ENCODE data around the gene TSPYL4. TPM values are rescaled to one million over a fixed set of nuclear protein-coding genes. Genes with fewer than 3 reads are reported as not detected.

The TSPYL4 gene
- total and polyA plus RNA-seq, 12 donors, result 14.6 to 58.4 (median 32.5) TPM

DNA sequence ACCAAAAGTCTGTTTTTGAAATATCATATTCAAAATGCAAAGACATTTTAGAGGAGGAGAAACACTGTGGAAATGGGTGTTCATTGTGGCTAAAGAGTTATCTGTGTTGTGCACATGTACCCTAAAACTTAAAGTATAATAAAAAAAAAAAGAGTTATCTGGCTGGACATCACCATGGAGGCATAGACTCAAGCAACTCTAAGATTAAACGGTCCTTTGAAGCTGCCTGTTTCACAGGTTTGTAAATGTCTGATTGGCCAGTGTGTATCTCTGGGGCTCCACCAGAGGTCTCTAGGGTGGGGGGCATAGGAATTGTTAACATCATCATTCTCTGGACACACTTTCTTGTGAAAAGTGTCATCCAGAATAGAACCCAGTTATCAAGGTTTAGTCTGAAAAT, 39.2 kb downstream of the TSPYL4 start:
- H3K4me3 ChIP-seq, result no peak overlapping the region
- DNase-seq, result no peak
- no peaks in the 10 kb centered on the region for H3K9me3 ChIP-seq (replicated peaks in 1 of 3)
- H3K27ac ChIP-seq, result no peak overlapping the region
- no peaks in the 10 kb centered on the region for H3K27me3 ChIP-seq
- no peak for TF ChIP-seq POLR2A (IDR thresholded peaks at IDR 0.05)
- TF ChIP-seq, protein P1, sequence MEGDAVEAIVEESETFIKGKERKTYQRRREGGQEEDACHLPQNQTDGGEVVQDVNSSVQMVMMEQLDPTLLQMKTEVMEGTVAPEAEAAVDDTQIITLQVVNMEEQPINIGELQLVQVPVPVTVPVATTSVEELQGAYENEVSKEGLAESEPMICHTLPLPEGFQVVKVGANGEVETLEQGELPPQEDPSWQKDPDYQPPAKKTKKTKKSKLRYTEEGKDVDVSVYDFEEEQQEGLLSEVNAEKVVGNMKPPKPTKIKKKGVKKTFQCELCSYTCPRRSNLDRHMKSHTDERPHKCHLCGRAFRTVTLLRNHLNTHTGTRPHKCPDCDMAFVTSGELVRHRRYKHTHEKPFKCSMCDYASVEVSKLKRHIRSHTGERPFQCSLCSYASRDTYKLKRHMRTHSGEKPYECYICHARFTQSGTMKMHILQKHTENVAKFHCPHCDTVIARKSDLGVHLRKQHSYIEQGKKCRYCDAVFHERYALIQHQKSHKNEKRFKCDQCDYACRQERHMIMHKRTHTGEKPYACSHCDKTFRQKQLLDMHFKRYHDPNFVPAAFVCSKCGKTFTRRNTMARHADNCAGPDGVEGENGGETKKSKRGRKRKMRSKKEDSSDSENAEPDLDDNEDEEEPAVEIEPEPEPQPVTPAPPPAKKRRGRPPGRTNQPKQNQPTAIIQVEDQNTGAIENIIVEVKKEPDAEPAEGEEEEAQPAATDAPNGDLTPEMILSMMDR (IDR thresholded peaks at IDR 0.05), result no peak
- 78 to 97% (median 89%) methylated on average over 1 of the region's 1 CpG for WGBS, 4 donors
- intact Hi-C loops (cut with DNase I), result no loop called here
- peaks cover 0 to 12% of the 10 kb centered on the region in 2 donors for H3K4me1 ChIP-seq (replicated peaks in 1 of 2)
- H3K36me3 ChIP-seq (replicated peaks in 1 of 2), result peaks cover 0 to 3% of the 10 kb centered on the region in 2 donors

DNA sequence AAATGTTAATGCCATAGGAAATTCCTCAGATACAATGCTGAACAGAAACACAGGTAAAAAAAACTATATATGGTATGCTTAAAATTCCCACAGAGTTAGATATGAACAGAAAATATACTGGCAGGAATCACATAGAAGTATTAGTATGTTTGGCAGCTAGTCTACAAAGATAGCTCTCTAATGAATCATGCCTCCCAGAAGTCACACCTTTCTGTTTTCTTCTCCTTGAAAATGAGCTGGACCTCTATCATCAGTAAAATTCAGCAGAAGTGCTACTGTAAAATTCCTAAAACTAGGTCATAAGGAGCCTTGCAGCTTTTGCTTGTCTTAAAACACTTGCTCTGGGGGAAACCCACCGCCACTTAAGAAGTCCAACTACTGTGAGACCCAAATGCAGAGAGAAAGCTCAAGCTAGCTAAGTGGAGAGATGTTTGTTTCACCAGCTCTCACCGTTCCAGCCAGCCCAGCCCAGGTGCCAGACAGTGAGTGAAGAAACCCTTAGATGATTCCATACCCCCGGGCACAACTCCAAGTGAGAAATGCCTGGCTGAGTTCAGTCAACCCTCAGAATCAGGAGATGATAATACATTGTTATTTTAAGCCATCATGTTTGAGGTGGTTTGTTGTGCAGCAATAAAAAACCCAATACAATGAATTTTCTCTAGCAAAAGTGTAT, 43.0 kb downstream of the TSPYL4 start:
- DNase-seq, result peak; percentile 74 to 88 (median 84)
- intact Hi-C loops (cut with DNase I), result no loop called here
- Histone ChIP-seq H3K27ac (peak overlapping the region in 1 of 5 donors; percentile 6), H3K4me1 (replicated peaks in 1 of 2) (peaks cover 0 to 7% of the 10 kb centered on the region in 2 donors), H3K4me3 (no peak overlapping the region), H3K9me3 (replicated peaks in 1 of 3) (no peaks in the 10 kb centered on the region), H3K36me3 (replicated peaks in 1 of 2) (peaks cover 0 to 3% of the 10 kb centered on the region in 2 donors), H3K27me3 (no peaks in the 10 kb centered on the region)
- TF ChIP-seq, protein P1 (IDR thresholded peaks at IDR 0.05), result no peak
- no peak for TF ChIP-seq POLR2A (IDR thresholded peaks at IDR 0.05)
- WGBS, 4 donors, result 50 to 62% (median 55%) methylated on average over 2 to 3 of the region's 3 CpGs

- intact Hi-C loops (cut with DNase I), result no loop called here
- no peaks in the 10 kb centered on the region for H3K27me3 ChIP-seq
- H3K4me1 ChIP-seq (replicated peaks in 1 of 2), result peaks cover 0 to 12% of the 10 kb centered on the region in 2 donors
- TF ChIP-seq, protein P1 (IDR thresholded peaks at IDR 0.05), result no peak
- no peak for TF ChIP-seq POLR2A (IDR thresholded peaks at IDR 0.05)
- no peak for DNase-seq
- H3K27ac ChIP-seq, result no peak overlapping the region
- H3K4me3 ChIP-seq, result no peak overlapping the region
- H3K36me3 ChIP-seq (replicated peaks in 1 of 2), result peaks cover 0 to 3% of the 10 kb centered on the region in 2 donors
- no peaks in the 10 kb centered on the region for H3K9me3 ChIP-seq (replicated peaks in 1 of 3)
- WGBS, 4 donors, result 90 to 94% (median 93%) methylated on average over 5 of the region's 5 CpGs
Measured at GRCh38 chr6:116210316-116210715, 43.6 kb downstream of the TSPYL4 start.

DNA sequence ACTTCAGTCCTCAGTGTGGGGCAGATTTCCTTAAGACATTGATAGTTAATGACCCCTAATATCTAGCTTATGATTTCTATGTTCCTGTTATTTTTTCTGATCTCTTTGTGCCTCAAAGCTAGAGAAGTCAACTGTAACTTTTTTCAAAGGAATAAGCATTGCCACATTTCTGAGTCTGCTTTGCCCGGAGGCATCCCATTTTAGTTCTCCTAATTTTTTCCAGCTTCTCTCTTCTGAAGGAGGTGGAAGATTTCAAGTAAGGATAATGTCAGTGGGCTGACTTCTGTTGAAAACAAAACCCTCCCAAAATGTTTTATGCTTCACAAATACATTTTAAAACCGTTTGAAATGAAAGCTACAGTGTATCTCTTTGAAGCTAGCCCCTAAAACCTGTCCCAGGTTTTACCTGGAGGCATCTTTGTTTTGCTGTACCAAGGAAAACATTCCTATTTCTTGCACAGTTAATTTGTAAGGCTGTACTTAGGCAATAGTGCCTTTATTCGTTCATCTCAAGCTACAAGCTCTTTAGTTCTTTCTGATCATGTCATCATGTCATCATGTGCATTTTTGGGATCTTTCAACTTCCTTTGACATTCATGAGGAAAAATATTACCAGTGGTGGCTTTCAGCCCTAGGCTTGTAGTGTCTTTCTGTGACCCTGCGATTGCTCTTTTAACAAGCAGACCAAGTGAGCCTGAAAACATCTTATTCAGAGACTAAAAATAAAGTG, 45.7 kb downstream of the TSPYL4 start:
- WGBS, 4 donors, result 79 to 85% (median 81%) methylated on average over 4 of the region's 4 CpGs
- peaks cover 0 to 3% of the 10 kb centered on the region in 2 donors for H3K36me3 ChIP-seq (replicated peaks in 1 of 2)
- no peak for DNase-seq
- H3K9me3 ChIP-seq (replicated peaks in 1 of 3), result no peaks in the 10 kb centered on the region
- H3K27me3 ChIP-seq, result no peaks in the 10 kb centered on the region
- intact Hi-C loops (cut with DNase I), result no loop called here
- no peak for TF ChIP-seq POLR2A (IDR thresholded peaks at IDR 0.05)
- TF ChIP-seq, protein P1 (IDR thresholded peaks at IDR 0.05), result no peak
- no peak overlapping the region for H3K4me3 ChIP-seq
- H3K4me1 ChIP-seq (replicated peaks in 1 of 2), result peaks cover 0 to 18% of the 10 kb centered on the region in 2 donors
- H3K27ac ChIP-seq, result no peak overlapping the region

Measured in adrenal gland (tissue), 12 donors.